AG09309 (cell line): ENCODE data around the gene PTPRO.

Experiments
- DNase-seq: peaks from one replicate; pipeline ENCODE4 v3.0.0-alpha.2; 2010; ENCODE audit warnings: low read depth
- H3K4me3 ChIP-seq: 2 replicates; pipeline ENCODE4 v1.5.1; 2011; ENCODE audit warnings: mild to moderate bottlenecking, low read depth, low read length, moderate library complexity; ENCODE audit not compliant: control insufficient read depth
- CTCF ChIP-seq: IDR thresholded peaks from 2 replicates; pipeline ENCODE4 v1.5.1; 2011; ENCODE audit warnings: mild to moderate bottlenecking, low read depth, low read length, inconsistent platforms; ENCODE audit not compliant: insufficient read depth, control insufficient read depth; ENCODE audit errors: missing control alignments

The PTPRO gene

GRCh38 chr12:15444523-15444922, 122.2 kb downstream of the PTPRO start:
- no peak overlapping the region for H3K4me3 ChIP-seq
- TF ChIP-seq CTCF = no peak
- no peak for DNase-seq

GRCh38 chr12:15446807-15447206, 124.5 kb downstream of the PTPRO start:
- no peak for DNase-seq
- TF ChIP-seq CTCF = no peak
- no peak overlapping the region for H3K4me3 ChIP-seq

- DNase-seq = no peak
- TF ChIP-seq CTCF = no peak
Observed at GRCh38 chr12:15453613-15454012, 131.3 kb downstream of the PTPRO start.

GRCh38 chr12:15458008-15458407, 135.7 kb downstream of the PTPRO start:
- no peak overlapping the region for H3K4me3 ChIP-seq
- no peak for TF ChIP-seq CTCF
- no peak for DNase-seq

More at GRCh38 chr12:15453613-15454012, 131.3 kb downstream of the PTPRO start:
- H3K4me3 ChIP-seq = no peak overlapping the region

GRCh38 chr12:15468911-15469310, 146.6 kb downstream of the PTPRO start:
- no peak for TF ChIP-seq CTCF
- H3K4me3 ChIP-seq = no peak overlapping the region
- DNase-seq = no peak

- no peak for TF ChIP-seq CTCF
- DNase-seq = no peak
- H3K4me3 ChIP-seq = no peak overlapping the region
Observed at GRCh38 chr12:15469356-15469755, 147.0 kb downstream of the PTPRO start.

GRCh38 chr12:15472036-15472435, 149.7 kb downstream of the PTPRO start:
- no peak for DNase-seq
- H3K4me3 ChIP-seq = no peak overlapping the region
- TF ChIP-seq CTCF = no peak
